NCI-H2107 treated with DMSO at 0.1 percent for 48 hours (cell line): ENCODE results near the gene ENHO.
"Not testable (repeated sequence)": the region's sequence is repeated elsewhere in the genome, so short reads cannot be mapped to it uniquely, and the experiment has no call there.

Source experiments
- DNase-seq: peaks from one replicate; lab custom pipeline; 2025; ENCODE audit not compliant: unreplicated experiment; lab: John Stamatoyannopoulos, UW

Gene ENHO

GRCh38 chr9:34482746-34483145 is 40.0 kb downstream of the ENHO start:
- not testable (repeated sequence) for DNase-seq

- DNase-seq: not testable (repeated sequence)
Observed at GRCh38 chr9:34481620-34482019, 41.2 kb downstream of the ENHO start.

GRCh38 chr9:34479431-34479866 is 43.3 kb downstream of the ENHO start:
- peak; percentile 93 for DNase-seq

- DNase-seq: no peak
Observed at GRCh38 chr9:34477541-34477940, 45.2 kb downstream of the ENHO start.

- DNase-seq: peak; percentile 41
Observed at GRCh38 chr9:34475097-34475496, 47.7 kb downstream of the ENHO start.
